Mesendoderm (in vitro differentiated cells): Measurements from ENCODE around the gene EXOC3L2.

Source experiments
- DNase-seq: peaks from one replicate; pipeline ENCODE4 v3.0.0; 2013
- H2AK5ac ChIP-seq: 2 replicates; pipeline ENCODE4 v1.6.1; 2013; ENCODE audit warnings: low read length, inconsistent platforms
- H2BK120ac ChIP-seq: 2 replicates; pipeline ENCODE4 v1.6.1; 2013; ENCODE audit warnings: low read depth, mild to moderate bottlenecking, low read length, moderate library complexity, mixed read lengths
- H2BK15ac ChIP-seq: replicated peaks from 2 replicates; pipeline ENCODE4 v1.6.1; 2013; ENCODE audit warnings: low read depth, mild to moderate bottlenecking, moderate library complexity
- H2BK5ac ChIP-seq: 2 replicates; pipeline ENCODE4 v1.6.1; 2013; ENCODE audit warnings: low read length, inconsistent platforms
- H3K18ac ChIP-seq: 2 replicates; pipeline ENCODE4 v1.6.1; 2013; ENCODE audit warnings: mild to moderate bottlenecking, low read length, mixed read lengths
- H3K23ac ChIP-seq: one replicate; pipeline ENCODE4 v1.6.1; 2013; ENCODE audit warnings: low read length
- H3K27ac ChIP-seq: 2 replicates; pipeline ENCODE4 v1.5.1; 2013; ENCODE audit warnings: low read depth, mild to moderate bottlenecking, inconsistent platforms, low read length, moderate library complexity
- H3K27me3 ChIP-seq: 2 replicates; pipeline ENCODE4 v1.6.1; 2013; ENCODE audit warnings: low read length, control low read depth, mild to moderate bottlenecking, inconsistent platforms; ENCODE audit not compliant: insufficient read depth, poor library complexity
- H3K36me3 ChIP-seq: 2 replicates; pipeline ENCODE4 v1.6.1; 2013; ENCODE audit warnings: low read length, inconsistent platforms; ENCODE audit not compliant: control insufficient read depth, insufficient read depth
- H3K4ac ChIP-seq: one replicate; pipeline ENCODE4 v1.6.1; 2013; ENCODE audit warnings: low read depth, mild to moderate bottlenecking, low read length, moderate library complexity
- H3K4me1 ChIP-seq: 2 replicates; pipeline ENCODE4 v1.6.1; 2013; ENCODE audit warnings: low read depth, low read length, inconsistent platforms; ENCODE audit not compliant: control insufficient read depth
- H3K4me2 ChIP-seq: 2 replicates; pipeline ENCODE4 v1.6.1; 2013; ENCODE audit warnings: low read length
- H3K4me3 ChIP-seq: 2 replicates; pipeline ENCODE4 v1.5.1; 2013; ENCODE audit warnings: mild to moderate bottlenecking, low read length
- H3K56ac ChIP-seq: one replicate; pipeline ENCODE4 v1.6.1; 2013; ENCODE audit warnings: low read length
- H3K79me1 ChIP-seq: 2 replicates; pipeline ENCODE4 v1.6.1; 2013; ENCODE audit warnings: low read length, inconsistent platforms
- H3K79me2 ChIP-seq: 2 replicates; pipeline ENCODE4 v1.6.1; 2013; ENCODE audit warnings: mild to moderate bottlenecking, low read length; ENCODE audit not compliant: control insufficient read depth, insufficient read depth
- H3K9ac ChIP-seq: 2 replicates; pipeline ENCODE4 v1.6.1; 2013; ENCODE audit warnings: low read length, inconsistent platforms
- H4K5ac ChIP-seq: one replicate; pipeline ENCODE4 v1.6.1; 2013; ENCODE audit warnings: low read length
- H4K8ac ChIP-seq: one replicate; pipeline ENCODE4 v1.6.1; 2013; ENCODE audit warnings: low read depth, mild to moderate bottlenecking, control low read depth, low read length, moderate library complexity
- WGBS: extraction: QIAGEN DNeasy Blood & Tissue Kit; methylation state at CpG from one replicate; pipeline ENCODE4 v1.1.7; 2013; ENCODE audit warnings: low lambda C conversion rate, missing lambda C conversion rate; ENCODE audit not compliant: insufficient coverage; ENCODE audit errors: extremely low coverage; 5-methylcytosine and 5-hydroxymethylcytosine counted together

Gene EXOC3L2

DNA sequence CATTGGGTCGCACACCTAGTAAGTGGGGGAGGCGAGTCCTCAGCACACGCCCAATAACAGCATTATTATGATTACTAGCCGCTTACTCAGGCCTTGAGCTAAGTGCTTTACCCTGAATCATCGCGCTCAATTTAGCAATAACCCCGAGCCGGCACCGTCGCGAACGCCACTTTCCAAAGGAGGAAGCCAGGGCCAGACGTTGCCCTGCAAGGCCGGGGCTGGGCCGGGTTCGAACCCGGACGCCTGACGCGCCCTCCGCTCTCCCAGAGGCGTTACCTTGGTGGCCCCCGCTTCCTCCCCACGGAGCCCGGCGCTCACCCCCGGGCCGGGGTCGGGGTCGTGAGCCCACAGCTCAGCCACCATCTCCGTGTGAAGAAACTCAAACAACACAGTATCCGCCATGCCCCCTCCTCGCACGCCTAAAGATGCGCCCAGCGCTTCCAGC lies 67.4 kb downstream of the EXOC3L2 start, which contains the start of gene TRAPPC6A:
TRAPPC6A (minus strand) TSS at position 421 of the 445 bp plus-strand sequence; CDS start at position 402, 19 bp downstream.
- Histone ChIP-seq H3K56ac (peak within 1 kb of the TSS; percentile 95), H3K27me3 (no peaks in the 10 kb centered on the region), H3K27ac (peak within 1 kb of the TSS; percentile 39), H3K4me3 (peak within 1 kb of the TSS; percentile 98), H2AK5ac (no peak within 1 kb of the TSS), H2BK120ac (no peak within 1 kb of the TSS), H3K4ac (no peak within 1 kb of the TSS), H4K8ac (no peak within 1 kb of the TSS), H3K4me2 (peak within 1 kb of the TSS; percentile 95), H3K36me3 (no peaks in the 10 kb centered on the region), H3K18ac (no peak within 1 kb of the TSS), H3K79me2 (no peaks in the 10 kb centered on the region), H2BK15ac (no peak within 1 kb of the TSS), H3K23ac (no peak within 1 kb of the TSS), H2BK5ac (no peak within 1 kb of the TSS), H3K4me1 (no peaks in the 10 kb centered on the region), H4K5ac (no peak within 1 kb of the TSS), H3K9ac (peak within 1 kb of the TSS; percentile 86), H3K79me1 (peaks cover 4% of the 10 kb centered on the region)
- no peak for DNase-seq
- no CpG with 5 or more reads among the region's 36 CpGs for WGBS

DNA sequence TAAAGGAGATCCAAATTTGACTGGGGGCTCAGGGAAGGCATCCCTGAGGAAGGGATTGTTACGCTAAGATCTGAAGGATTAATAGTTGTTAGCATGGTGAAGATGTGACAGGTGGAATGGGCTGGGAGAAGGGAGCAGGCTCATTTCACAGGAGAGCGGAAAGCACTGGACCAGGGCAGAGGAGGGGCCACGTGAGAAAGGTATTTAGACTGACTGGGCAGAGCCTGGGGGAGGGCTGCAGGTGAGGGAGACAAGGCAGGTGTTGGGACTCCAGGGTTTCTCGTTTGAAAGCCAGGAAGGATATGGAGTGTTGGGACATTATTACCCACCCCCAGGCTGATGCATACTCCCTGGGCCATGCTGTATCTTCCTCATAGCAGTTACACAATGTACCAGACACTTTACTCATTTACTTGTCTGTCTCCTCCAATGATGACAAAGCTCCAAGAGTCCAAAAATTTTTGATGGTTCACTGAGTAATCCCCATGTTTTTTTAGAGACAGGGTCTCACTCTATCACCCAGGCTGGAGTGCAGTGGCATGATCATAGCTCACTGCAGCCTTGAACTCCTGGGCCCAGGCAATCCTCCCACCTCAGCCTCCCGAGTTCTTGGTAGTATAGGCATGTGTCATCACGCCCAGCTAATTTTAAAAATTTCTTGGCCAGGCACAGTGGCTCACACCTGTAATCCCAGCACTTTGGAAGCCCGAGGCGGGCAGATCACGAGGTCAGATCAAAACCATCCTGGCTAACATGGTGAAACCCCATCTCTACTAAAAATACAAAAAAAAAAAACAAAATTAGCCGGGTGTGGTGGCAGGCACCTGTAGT lies 69.5 kb downstream of the EXOC3L2 start:
- H3K4me2 ChIP-seq, result no peak overlapping the region
- no peaks in the 10 kb centered on the region for H3K27me3 ChIP-seq
- H3K9ac ChIP-seq, result no peak overlapping the region
- H2BK15ac ChIP-seq, result no peak overlapping the region
- H3K23ac ChIP-seq, result no peak overlapping the region
- no peaks in the 10 kb centered on the region for H3K36me3 ChIP-seq
- H2AK5ac ChIP-seq, result no peak overlapping the region
- H4K5ac ChIP-seq, result no peak overlapping the region
- no peak overlapping the region for H3K4ac ChIP-seq
- no peak overlapping the region for H2BK120ac ChIP-seq
- H3K18ac ChIP-seq, result no peak overlapping the region
- no CpG with 5 or more reads among the region's 10 CpGs for WGBS
- H3K56ac ChIP-seq, result no peak overlapping the region
- peaks cover 3% of the 10 kb centered on the region for H3K79me1 ChIP-seq
- H2BK5ac ChIP-seq, result no peak overlapping the region
- no peak overlapping the region for H3K4me3 ChIP-seq
- H3K79me2 ChIP-seq, result no peaks in the 10 kb centered on the region
- no peaks in the 10 kb centered on the region for H3K4me1 ChIP-seq
- H3K27ac ChIP-seq, result no peak overlapping the region
- no peak for DNase-seq
- no peak overlapping the region for H4K8ac ChIP-seq

DNA sequence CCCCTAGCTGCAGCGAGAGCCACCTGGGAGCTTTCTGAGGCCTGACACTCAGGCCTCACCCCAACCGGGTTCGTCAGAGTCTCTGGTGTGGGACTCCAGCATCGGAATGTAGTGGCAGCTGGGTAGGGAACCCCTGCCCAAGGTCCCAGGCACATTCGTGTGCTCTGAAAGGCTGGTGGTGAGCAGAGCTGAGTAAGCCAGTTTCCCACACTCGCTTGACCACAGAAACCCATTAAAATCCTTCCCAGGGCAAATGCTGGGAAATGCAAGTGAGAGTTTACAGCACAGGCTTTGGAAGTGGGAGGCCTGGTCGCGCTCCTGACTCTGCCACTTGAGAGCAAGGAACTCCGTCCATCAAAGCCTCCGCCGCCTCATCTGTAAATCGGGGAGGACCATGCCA lies 71.4 kb downstream of the EXOC3L2 start:
- no peak for DNase-seq
- H3K4me2 ChIP-seq, result no peak overlapping the region
- H4K5ac ChIP-seq, result no peak overlapping the region
- no CpG with 5 or more reads among the region's 12 CpGs for WGBS
- H3K27me3 ChIP-seq, result no peaks in the 10 kb centered on the region
- H2BK15ac ChIP-seq, result no peak overlapping the region
- H2BK5ac ChIP-seq, result no peak overlapping the region
- no peak overlapping the region for H4K8ac ChIP-seq
- H3K56ac ChIP-seq, result no peak overlapping the region
- no peak overlapping the region for H3K23ac ChIP-seq
- H2BK120ac ChIP-seq, result no peak overlapping the region
- peaks cover 3% of the 10 kb centered on the region for H3K79me1 ChIP-seq
- H2AK5ac ChIP-seq, result no peak overlapping the region
- H3K4me3 ChIP-seq, result no peak overlapping the region
- H3K4me1 ChIP-seq, result no peaks in the 10 kb centered on the region
- no peaks in the 10 kb centered on the region for H3K36me3 ChIP-seq
- no peak overlapping the region for H3K18ac ChIP-seq
- no peak overlapping the region for H3K27ac ChIP-seq
- no peaks in the 10 kb centered on the region for H3K79me2 ChIP-seq
- no peak overlapping the region for H3K4ac ChIP-seq
- no peak overlapping the region for H3K9ac ChIP-seq

DNA sequence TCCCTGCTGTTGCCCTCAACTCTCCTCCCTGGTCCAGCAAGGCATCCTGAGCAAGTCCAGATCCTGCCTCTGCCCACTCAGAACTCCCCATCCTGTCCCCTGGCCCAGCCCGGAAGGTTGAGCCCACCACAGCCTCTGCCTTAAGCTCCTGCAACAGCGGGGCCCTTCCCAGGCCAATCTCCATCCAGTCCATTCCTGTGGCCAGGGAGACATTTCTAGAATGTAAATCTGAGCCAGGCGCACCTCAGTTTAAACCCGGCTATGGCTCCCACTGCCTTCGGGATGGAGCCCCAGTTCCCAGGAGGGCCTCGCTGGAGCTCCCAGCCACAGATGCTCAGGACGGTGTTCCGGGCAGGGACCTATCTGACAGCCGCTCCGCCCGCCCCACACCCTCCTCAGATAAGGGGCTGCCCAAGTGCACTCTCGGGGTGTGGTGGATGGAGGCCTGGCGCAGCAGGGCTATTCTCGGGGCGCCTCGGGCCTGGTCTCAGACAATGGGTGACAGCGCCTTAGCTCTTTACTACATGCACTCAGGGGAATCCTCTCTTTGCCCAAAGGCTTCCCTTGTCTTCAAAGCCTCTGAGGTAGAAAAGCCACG lies 72.5 kb downstream of the EXOC3L2 start:
- H2BK5ac ChIP-seq, result no peak overlapping the region
- no peak overlapping the region for H3K23ac ChIP-seq
- no peak overlapping the region for H2AK5ac ChIP-seq
- no peak overlapping the region for H2BK15ac ChIP-seq
- H3K56ac ChIP-seq, result no peak overlapping the region
- H3K4me3 ChIP-seq, result no peak overlapping the region
- H3K27ac ChIP-seq, result no peak overlapping the region
- WGBS, result no CpG with 5 or more reads among the region's 18 CpGs
- H3K4ac ChIP-seq, result no peak overlapping the region
- H3K4me2 ChIP-seq, result no peak overlapping the region
- DNase-seq, result no peak
- no peaks in the 10 kb centered on the region for H3K27me3 ChIP-seq
- no peak overlapping the region for H3K9ac ChIP-seq
- H4K8ac ChIP-seq, result no peak overlapping the region
- H3K79me2 ChIP-seq, result no peaks in the 10 kb centered on the region
- no peaks in the 10 kb centered on the region for H3K36me3 ChIP-seq
- H3K4me1 ChIP-seq, result no peaks in the 10 kb centered on the region
- H3K18ac ChIP-seq, result no peak overlapping the region
- peaks cover 2% of the 10 kb centered on the region for H3K79me1 ChIP-seq
- H4K5ac ChIP-seq, result no peak overlapping the region
- no peak overlapping the region for H2BK120ac ChIP-seq

DNA sequence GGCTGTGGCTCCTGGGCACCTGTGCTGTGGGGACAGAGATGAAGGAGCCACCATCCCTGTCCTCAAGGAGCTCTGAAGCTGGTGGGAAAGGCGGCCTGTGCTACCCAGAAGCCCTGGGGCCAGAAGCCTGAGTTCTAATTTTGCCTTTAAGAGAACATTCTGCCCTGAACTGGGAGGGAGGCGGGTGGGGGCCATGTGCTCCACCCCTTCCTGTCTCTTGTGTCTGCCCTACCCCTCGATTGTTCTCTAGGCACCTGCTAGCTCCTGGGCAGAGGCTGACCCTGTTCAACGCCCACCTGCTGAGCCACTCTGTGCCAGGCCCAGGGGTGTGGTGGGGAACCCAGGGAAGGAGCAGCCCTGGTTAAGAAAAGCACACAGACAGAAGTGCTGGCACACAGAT lies 73.0 kb downstream of the EXOC3L2 start:
- Histone ChIP-seq H3K27me3 (no peaks in the 10 kb centered on the region), H3K79me2 (no peaks in the 10 kb centered on the region), H3K4me2 (no peak overlapping the region), H3K9ac (no peak overlapping the region), H3K23ac (no peak overlapping the region), H3K4ac (no peak overlapping the region), H3K36me3 (no peaks in the 10 kb centered on the region), H2BK5ac (no peak overlapping the region), H3K4me3 (no peak overlapping the region), H3K79me1 (no peaks in the 10 kb centered on the region), H3K56ac (no peak overlapping the region), H3K18ac (no peak overlapping the region), H2AK5ac (no peak overlapping the region), H2BK15ac (no peak overlapping the region), H3K4me1 (no peaks in the 10 kb centered on the region), H4K8ac (no peak overlapping the region), H3K27ac (no peak overlapping the region), H4K5ac (no peak overlapping the region), H2BK120ac (no peak overlapping the region)
- DNase-seq, result no peak
- WGBS, result no CpG with 5 or more reads among the region's 4 CpGs
